DND-41 (cell line): ENCODE data around the gene TBC1D4.

Source experiments
- ATAC-seq: fragments of 200-7000 bp; cut with Tn5 transposase; 3 replicates; pipeline ENCODE4 v1.9.1; 2021; ENCODE audit warnings: low read depth; ENCODE audit not compliant: insufficient read depth
- DNase-seq: peaks from one replicate; pipeline ENCODE4 v3.0.0-alpha.2; 2020
- H2AFZ ChIP-seq: 2 replicates; pipeline ENCODE4 v1.6.0; 2012; ENCODE audit warnings: low read depth, low read length
- H3K27ac ChIP-seq: 2 replicates; pipeline ENCODE4 v1.5.1; 2012; ENCODE audit warnings: low read length, inconsistent platforms
- H3K27me3 ChIP-seq: fragments of 200-600 bp; sonication (generic); 2 replicates; pipeline ENCODE4 v1.6.0; 2012; ENCODE audit warnings: low read length, mild to moderate bottlenecking, inconsistent platforms; ENCODE audit not compliant: insufficient read depth, poor library complexity
- H3K36me3 ChIP-seq: 2 replicates; pipeline ENCODE4 v1.5.1; 2012; ENCODE audit warnings: low read length, inconsistent platforms; ENCODE audit not compliant: insufficient read depth
- H3K4me1 ChIP-seq: 2 replicates; pipeline ENCODE4 v1.5.1; 2012; ENCODE audit warnings: mild to moderate bottlenecking, low read length; ENCODE audit not compliant: insufficient read depth
- H3K4me2 ChIP-seq: 2 replicates; pipeline ENCODE4 v1.6.0; 2012; ENCODE audit warnings: mild to moderate bottlenecking, moderate library complexity, low read length, inconsistent platforms; ENCODE audit not compliant: insufficient read depth
- H3K4me3 ChIP-seq, 2 experiments: fragments of 200-600 bp in 1 of 2; shearing (Covaris generic) in 1 of 2; 2 replicates each; pipeline ENCODE4 v1.5.1; 2012 to 2016; ENCODE audit warnings: inconsistent platforms in 2 of 2, low read length in 2 of 2, mild to moderate bottlenecking in 2 of 2, low read depth in 1 of 2, moderate library complexity in 1 of 2
- H3K79me2 ChIP-seq: 2 replicates; pipeline ENCODE4 v1.6.0; 2012; ENCODE audit warnings: low read length, inconsistent platforms; ENCODE audit not compliant: insufficient read depth
- H3K9ac ChIP-seq: 2 replicates; pipeline ENCODE4 v1.6.0; 2012; ENCODE audit warnings: low read depth, mild to moderate bottlenecking, inconsistent platforms, low read length, moderate library complexity
- H3K9me3 ChIP-seq: 2 replicates; pipeline ENCODE4 v1.5.1; 2012; ENCODE audit warnings: low read length, moderate library complexity, mild to moderate bottlenecking, inconsistent platforms; ENCODE audit not compliant: insufficient read depth, severe bottlenecking
- H4K20me1 ChIP-seq: 2 replicates; pipeline ENCODE4 v1.6.0; 2012; ENCODE audit warnings: low read length; ENCODE audit not compliant: insufficient read depth
- CTCF ChIP-seq: IDR thresholded peaks from 2 replicates; pipeline ENCODE4 v1.5.1; 2012; ENCODE audit warnings: borderline replicate concordance, low read length, moderate library complexity, mild to moderate bottlenecking; ENCODE audit not compliant: poor library complexity, severe bottlenecking; ENCODE audit errors: extremely low read depth
- EZH2 ChIP-seq: IDR thresholded peaks from 3 replicates; pipeline ENCODE4 v1.6.1; 2012; ENCODE audit warnings: borderline replicate concordance, low read depth, mild to moderate bottlenecking, moderate library complexity, low read length, inconsistent platforms; ENCODE audit not compliant: severe bottlenecking

TBC1D4 gene

GRCh38 chr13:75416327-75417011 is 65.5 kb downstream of the TBC1D4 start:
- no peaks in the 10 kb centered on the region for H3K36me3 ChIP-seq
- no peak overlapping the region for H3K27ac ChIP-seq
- H3K9ac ChIP-seq, result no peak overlapping the region
- no peak for TF ChIP-seq EZH2
- no peak for TF ChIP-seq CTCF
- ATAC-seq (no peak), DNase-seq (no peak)
- H3K27me3 ChIP-seq, result no peaks in the 10 kb centered on the region
- no peaks in the 10 kb centered on the region for H3K9me3 ChIP-seq
- H3K79me2 ChIP-seq, result no peaks in the 10 kb centered on the region
- H3K4me3 ChIP-seq, result no peak overlapping the region
- H4K20me1 ChIP-seq, result no peaks in the 10 kb centered on the region
- no peak overlapping the region for H2AFZ ChIP-seq
- no peak overlapping the region for H3K4me2 ChIP-seq
- H3K4me1 ChIP-seq, result no peaks in the 10 kb centered on the region

GRCh38 chr13:75415694-75416093 is 66.3 kb downstream of the TBC1D4 start:
- Histone ChIP-seq H4K20me1 (no peaks in the 10 kb centered on the region), H2AFZ (no peak overlapping the region), H3K36me3 (no peaks in the 10 kb centered on the region), H3K27me3 (no peaks in the 10 kb centered on the region), H3K79me2 (no peaks in the 10 kb centered on the region), H3K9ac (no peak overlapping the region), H3K4me1 (no peaks in the 10 kb centered on the region), H3K4me3 (no peak overlapping the region), H3K9me3 (no peaks in the 10 kb centered on the region), H3K27ac (no peak overlapping the region), H3K4me2 (no peak overlapping the region)
- DNase-seq (no peak), ATAC-seq (no peak)
- no peak for TF ChIP-seq EZH2
- no peak for TF ChIP-seq CTCF

GRCh38 chr13:75415171-75415570 is 66.8 kb downstream of the TBC1D4 start:
- no peaks in the 10 kb centered on the region for H3K4me1 ChIP-seq
- H3K4me3 ChIP-seq, result no peak overlapping the region
- no peak overlapping the region for H3K4me2 ChIP-seq
- no peak for ATAC-seq
- no peak overlapping the region for H2AFZ ChIP-seq
- no peak for TF ChIP-seq CTCF
- TF ChIP-seq EZH2, result no peak
- no peak overlapping the region for H3K27ac ChIP-seq
- no peaks in the 10 kb centered on the region for H4K20me1 ChIP-seq
- no peaks in the 10 kb centered on the region for H3K79me2 ChIP-seq
- H3K27me3 ChIP-seq, result no peaks in the 10 kb centered on the region
- no peaks in the 10 kb centered on the region for H3K9me3 ChIP-seq
- no peaks in the 10 kb centered on the region for H3K36me3 ChIP-seq
- H3K9ac ChIP-seq, result no peak overlapping the region
- no peak for DNase-seq
